GM23338 (cell line): ENCODE measurements around the gene STEAP1B. TPM values are rescaled to one million over a fixed set of nuclear protein-coding genes. Genes with fewer than 3 reads are reported as not detected.

Experiments
- ATAC-seq: fragments of 200-7000 bp; cut with Tn5 transposase; 3 replicates; pipeline ENCODE4 v1.9.1; 2020
- DNase-seq: peaks from one replicate; pipeline ENCODE4 v3.0.0-alpha.2; 2015; ENCODE audit warnings: low spot score
- H2AFZ ChIP-seq: fragments of 200-600 bp; sonication (generic); 2 replicates; pipeline ENCODE4 v1.8.0; 2016; ENCODE audit warnings: antibody characterized with exemption, mild to moderate bottlenecking, moderate library complexity
- H3F3A ChIP-seq: fragments of 200-600 bp; sonication (generic); replicated peaks from 2 replicates; pipeline ENCODE4 v1.8.0; 2017; ENCODE audit warnings: antibody characterized with exemption, mixed run types, low read depth
- H3K27ac ChIP-seq: fragments of 200-600 bp; sonication (generic); 2 replicates; pipeline ENCODE4 v1.6.1; 2016; ENCODE audit warnings: low read depth
- H3K27me3 ChIP-seq: fragments of 200-600 bp; sonication (generic); 2 replicates; pipeline ENCODE4 v1.8.0; 2016; ENCODE audit warnings: mild to moderate bottlenecking, mixed run types, moderate library complexity; ENCODE audit not compliant: insufficient read depth
- H3K36me3 ChIP-seq: fragments of 200-600 bp; sonication (generic); 2 replicates; pipeline ENCODE4 v1.8.0; 2016; ENCODE audit warnings: mild to moderate bottlenecking; ENCODE audit not compliant: insufficient read depth
- H3K4me1 ChIP-seq: fragments of 200-600 bp; sonication (generic); 2 replicates; pipeline ENCODE4 v1.8.0; 2016; ENCODE audit warnings: mild to moderate bottlenecking, moderate library complexity; ENCODE audit not compliant: insufficient read depth
- H3K4me2 ChIP-seq: fragments of 200-600 bp; sonication (generic); 2 replicates; pipeline ENCODE4 v1.7.1; 2017; ENCODE audit warnings: mixed run types
- H3K4me3 ChIP-seq: fragments of 200-600 bp; sonication (generic); 2 replicates; pipeline ENCODE4 v1.6.1; 2016; ENCODE audit warnings: mixed run types
- H3K79me2 ChIP-seq: fragments of 200-600 bp; sonication (generic); replicated peaks from 2 replicates; pipeline ENCODE4 v1.8.0; 2017; ENCODE audit warnings: mild to moderate bottlenecking; ENCODE audit not compliant: insufficient read depth
- H3K9me2 ChIP-seq: fragments of 200-600 bp; sonication (generic); 2 replicates; pipeline ENCODE4 v1.8.0; 2017; ENCODE audit not compliant: insufficient read depth
- H4K20me1 ChIP-seq: fragments of 200-600 bp; sonication (generic); replicated peaks from 2 replicates; pipeline ENCODE4 v1.8.0; 2017; ENCODE audit warnings: mild to moderate bottlenecking; ENCODE audit not compliant: insufficient read depth
- H3K27ac Mint-ChIP-seq: 2 replicates; pipeline ENCODE4 v1.8.0; 2020; ENCODE audit warnings: inconsistent platforms, mild to moderate bottlenecking, moderate library complexity, mixed read lengths
- H3K27me3 Mint-ChIP-seq: 3 replicates; pipeline ENCODE4 v1.8.0; 2022; ENCODE audit warnings: low read depth, mild to moderate bottlenecking, moderate library complexity, mixed read lengths, inconsistent platforms; ENCODE audit not compliant: insufficient read depth, poor library complexity
- H3K36me3 Mint-ChIP-seq: 3 replicates; pipeline ENCODE4 v1.8.0; 2021; ENCODE audit warnings: low read depth, mild to moderate bottlenecking, inconsistent platforms, moderate library complexity, mixed read lengths
- H3K4me1 Mint-ChIP-seq: 3 replicates; pipeline ENCODE4 v1.8.0; 2020; ENCODE audit warnings: mild to moderate bottlenecking, inconsistent platforms, mixed read lengths
- H3K4me3 Mint-ChIP-seq: 3 replicates; pipeline ENCODE4 v1.8.0; 2021; ENCODE audit warnings: moderate library complexity, mild to moderate bottlenecking, inconsistent platforms, mixed read lengths
- H3K9me3 Mint-ChIP-seq: 3 replicates; pipeline ENCODE4 v1.8.0; 2020; ENCODE audit warnings: moderate library complexity, mild to moderate bottlenecking, inconsistent platforms, mixed read lengths
- EZH2 ChIP-seq: fragments of 200-600 bp; sonication (generic); IDR thresholded peaks from one replicate; pipeline ENCODE4 v1.8.0; 2017; ENCODE audit warnings: antibody characterized with exemption, mild to moderate bottlenecking, low read depth; ENCODE audit not compliant: unreplicated experiment
- EZH2phosphoT487 ChIP-seq: fragments of 200-600 bp; sonication (generic); IDR thresholded peaks from one replicate; pipeline ENCODE4 v1.8.1; 2018; ENCODE audit warnings: antibody characterized with exemption; ENCODE audit not compliant: unreplicated experiment
- JUNB ChIP-seq: IDR thresholded peaks from one replicate; pipeline ENCODE4 v1.6.1; 2016; ENCODE audit warnings: antibody characterized with exemption; ENCODE audit not compliant: unreplicated experiment
- NANOG ChIP-seq: IDR thresholded peaks from 2 replicates; pipeline ENCODE4 v1.6.1; 2016; ENCODE audit warnings: antibody characterized with exemption, borderline replicate concordance
- STAT1 ChIP-seq: IDR thresholded peaks from one replicate; pipeline ENCODE4 v1.6.1; 2016; ENCODE audit warnings: antibody characterized with exemption; ENCODE audit not compliant: unreplicated experiment
- ZNF114 ChIP-seq: fragments of 250-450 bp; sonication (Bioruptor Pico); IDR thresholded peaks from 2 replicates; pipeline ENCODE4 v1.5.0; 2020; ENCODE audit warnings: mild to moderate bottlenecking, moderate library complexity
- ZNF462 ChIP-seq: fragments of 250-450 bp; sonication (Bioruptor Pico); IDR thresholded peaks from 2 replicates; pipeline ENCODE4 v1.5.0; 2020; ENCODE audit warnings: mild to moderate bottlenecking, moderate library complexity
- polyA plus RNA-seq: library from polyadenylated mRNA; unstranded; fragments of >200 nt; fragmentation: Nextera tagmentation; extraction: Ambion mirVana; gene quantifications from 2 replicates; pipeline ENCODE4 v1.2.1, GENCODE V29; 2016
- total RNA-seq: library from RNA; depleted of rRNA; stranded (reverse); fragments of >200 nt; shearing (Covaris generic); gene quantifications from 2 replicates; pipeline ENCODE4 v1.2.3, GENCODE V29; 2014
- TF ChIP-seq, protein P1 (sequence below), 2 experiments: fragments of 200-600 bp in 1 of 2; sonication (generic) in 1 of 2; conservative IDR thresholded peaks; 2 replicates each; pipeline versions ENCODE4 v1.5.1 to v1.6.1; 2016 to 2017; ENCODE audit warnings: antibody characterized with exemption in 2 of 2, low read depth in 2 of 2, mild to moderate bottlenecking in 2 of 2, moderate library complexity in 1 of 2
- TF ChIP-seq, protein P2 (sequence below): IDR thresholded peaks from 2 replicates; pipeline ENCODE4 v1.6.1; 2016; ENCODE audit warnings: antibody characterized with exemption
- TF ChIP-seq, protein P3 (sequence below): IDR thresholded peaks from one replicate; pipeline ENCODE4 v1.6.1; 2018; ENCODE audit warnings: antibody characterized with exemption; ENCODE audit not compliant: unreplicated experiment

The STEAP1B gene
- total and polyA plus RNA-seq, 2 experiments from 2014 or later = 4.9 to 16.5 TPM

- peaks cover 9% of the 10 kb centered on the region for H3K4me1 Mint-ChIP-seq
- no peaks in the 10 kb centered on the region for H4K20me1 ChIP-seq
- peaks cover 4% of the 10 kb centered on the region; the same call in 1 of the 2 replicates for H3K4me1 ChIP-seq
- H3K9me3 Mint-ChIP-seq = no peaks in the 10 kb centered on the region
- H3K27me3 ChIP-seq = no peaks in the 10 kb centered on the region
- no peaks in the 10 kb centered on the region for H3K36me3 ChIP-seq
- ATAC-seq = no peak
- no peaks in the 10 kb centered on the region for H3K79me2 ChIP-seq
- no peak overlapping the region for H2AFZ ChIP-seq
- H3K27me3 Mint-ChIP-seq = peaks cover 2% of the 10 kb centered on the region
- no peak overlapping the region for H3K27ac ChIP-seq
- no peaks in the 10 kb centered on the region for H3K36me3 Mint-ChIP-seq
- TF ChIP-seq, protein P1, sequence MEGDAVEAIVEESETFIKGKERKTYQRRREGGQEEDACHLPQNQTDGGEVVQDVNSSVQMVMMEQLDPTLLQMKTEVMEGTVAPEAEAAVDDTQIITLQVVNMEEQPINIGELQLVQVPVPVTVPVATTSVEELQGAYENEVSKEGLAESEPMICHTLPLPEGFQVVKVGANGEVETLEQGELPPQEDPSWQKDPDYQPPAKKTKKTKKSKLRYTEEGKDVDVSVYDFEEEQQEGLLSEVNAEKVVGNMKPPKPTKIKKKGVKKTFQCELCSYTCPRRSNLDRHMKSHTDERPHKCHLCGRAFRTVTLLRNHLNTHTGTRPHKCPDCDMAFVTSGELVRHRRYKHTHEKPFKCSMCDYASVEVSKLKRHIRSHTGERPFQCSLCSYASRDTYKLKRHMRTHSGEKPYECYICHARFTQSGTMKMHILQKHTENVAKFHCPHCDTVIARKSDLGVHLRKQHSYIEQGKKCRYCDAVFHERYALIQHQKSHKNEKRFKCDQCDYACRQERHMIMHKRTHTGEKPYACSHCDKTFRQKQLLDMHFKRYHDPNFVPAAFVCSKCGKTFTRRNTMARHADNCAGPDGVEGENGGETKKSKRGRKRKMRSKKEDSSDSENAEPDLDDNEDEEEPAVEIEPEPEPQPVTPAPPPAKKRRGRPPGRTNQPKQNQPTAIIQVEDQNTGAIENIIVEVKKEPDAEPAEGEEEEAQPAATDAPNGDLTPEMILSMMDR (conservative IDR thresholded peaks at IDR 0.05; ENCODE audit: low read depth in 2 of 2) = no peak
- TF ChIP-seq ZNF462 (CRISPR knock-in tag) (no peak), EZH2 (no peak), ZNF114 (CRISPR knock-in tag) (no peak), NANOG (no peak), STAT1 (no peak), EZH2phosphoT487 (no peak), JUNB (no peak)
- TF ChIP-seq, protein P2, sequence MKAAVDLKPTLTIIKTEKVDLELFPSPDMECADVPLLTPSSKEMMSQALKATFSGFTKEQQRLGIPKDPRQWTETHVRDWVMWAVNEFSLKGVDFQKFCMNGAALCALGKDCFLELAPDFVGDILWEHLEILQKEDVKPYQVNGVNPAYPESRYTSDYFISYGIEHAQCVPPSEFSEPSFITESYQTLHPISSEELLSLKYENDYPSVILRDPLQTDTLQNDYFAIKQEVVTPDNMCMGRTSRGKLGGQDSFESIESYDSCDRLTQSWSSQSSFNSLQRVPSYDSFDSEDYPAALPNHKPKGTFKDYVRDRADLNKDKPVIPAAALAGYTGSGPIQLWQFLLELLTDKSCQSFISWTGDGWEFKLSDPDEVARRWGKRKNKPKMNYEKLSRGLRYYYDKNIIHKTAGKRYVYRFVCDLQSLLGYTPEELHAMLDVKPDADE = no peak
- TF ChIP-seq, protein P3, sequence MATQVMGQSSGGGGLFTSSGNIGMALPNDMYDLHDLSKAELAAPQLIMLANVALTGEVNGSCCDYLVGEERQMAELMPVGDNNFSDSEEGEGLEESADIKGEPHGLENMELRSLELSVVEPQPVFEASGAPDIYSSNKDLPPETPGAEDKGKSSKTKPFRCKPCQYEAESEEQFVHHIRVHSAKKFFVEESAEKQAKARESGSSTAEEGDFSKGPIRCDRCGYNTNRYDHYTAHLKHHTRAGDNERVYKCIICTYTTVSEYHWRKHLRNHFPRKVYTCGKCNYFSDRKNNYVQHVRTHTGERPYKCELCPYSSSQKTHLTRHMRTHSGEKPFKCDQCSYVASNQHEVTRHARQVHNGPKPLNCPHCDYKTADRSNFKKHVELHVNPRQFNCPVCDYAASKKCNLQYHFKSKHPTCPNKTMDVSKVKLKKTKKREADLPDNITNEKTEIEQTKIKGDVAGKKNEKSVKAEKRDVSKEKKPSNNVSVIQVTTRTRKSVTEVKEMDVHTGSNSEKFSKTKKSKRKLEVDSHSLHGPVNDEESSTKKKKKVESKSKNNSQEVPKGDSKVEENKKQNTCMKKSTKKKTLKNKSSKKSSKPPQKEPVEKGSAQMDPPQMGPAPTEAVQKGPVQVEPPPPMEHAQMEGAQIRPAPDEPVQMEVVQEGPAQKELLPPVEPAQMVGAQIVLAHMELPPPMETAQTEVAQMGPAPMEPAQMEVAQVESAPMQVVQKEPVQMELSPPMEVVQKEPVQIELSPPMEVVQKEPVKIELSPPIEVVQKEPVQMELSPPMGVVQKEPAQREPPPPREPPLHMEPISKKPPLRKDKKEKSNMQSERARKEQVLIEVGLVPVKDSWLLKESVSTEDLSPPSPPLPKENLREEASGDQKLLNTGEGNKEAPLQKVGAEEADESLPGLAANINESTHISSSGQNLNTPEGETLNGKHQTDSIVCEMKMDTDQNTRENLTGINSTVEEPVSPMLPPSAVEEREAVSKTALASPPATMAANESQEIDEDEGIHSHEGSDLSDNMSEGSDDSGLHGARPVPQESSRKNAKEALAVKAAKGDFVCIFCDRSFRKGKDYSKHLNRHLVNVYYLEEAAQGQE = no peak
- H3K4me2 ChIP-seq = no peak overlapping the region
- no peaks in the 10 kb centered on the region for H3F3A ChIP-seq
- DNase-seq = no peak
- H3K27ac Mint-ChIP-seq = no peak overlapping the region
- no peak overlapping the region for H3K4me3 ChIP-seq
- H3K9me2 ChIP-seq = no peaks in the 10 kb centered on the region
- no peak overlapping the region for H3K4me3 Mint-ChIP-seq
These were observed 127.1 kb downstream of the STEAP1B start for GRCh38 chr7:22372863-22373262.
